ES-I3 (cell line): ENCODE results near the gene UBE2F.
A peak's percentile ranks its signal among the peaks of the same experiment; 100 is the strongest.
"Not testable (repeated sequence)": the region's sequence is repeated elsewhere in the genome, so short reads cannot be mapped to it uniquely, and the experiment has no call there.

Experiments
- H3K36me3 ChIP-seq: 2 replicates; pipeline ENCODE4 v1.6.1; 2013; ENCODE audit warnings: mild to moderate bottlenecking, low read length, control low read depth, moderate library complexity; ENCODE audit not compliant: insufficient read depth
- H3K4me1 ChIP-seq: 2 replicates; pipeline ENCODE4 v1.6.1; 2013; ENCODE audit warnings: mild to moderate bottlenecking, control low read depth, low read length; ENCODE audit not compliant: insufficient read depth
- H3K9ac ChIP-seq: 2 replicates; pipeline ENCODE4 v1.6.1; 2013; ENCODE audit warnings: low read depth, mild to moderate bottlenecking, low read length, moderate library complexity
- H3K9me3 ChIP-seq: 2 replicates; pipeline ENCODE4 v1.6.1; 2013; ENCODE audit warnings: mild to moderate bottlenecking, low read length, moderate library complexity; ENCODE audit not compliant: control insufficient read depth, insufficient read depth

Gene UBE2F

DNA sequence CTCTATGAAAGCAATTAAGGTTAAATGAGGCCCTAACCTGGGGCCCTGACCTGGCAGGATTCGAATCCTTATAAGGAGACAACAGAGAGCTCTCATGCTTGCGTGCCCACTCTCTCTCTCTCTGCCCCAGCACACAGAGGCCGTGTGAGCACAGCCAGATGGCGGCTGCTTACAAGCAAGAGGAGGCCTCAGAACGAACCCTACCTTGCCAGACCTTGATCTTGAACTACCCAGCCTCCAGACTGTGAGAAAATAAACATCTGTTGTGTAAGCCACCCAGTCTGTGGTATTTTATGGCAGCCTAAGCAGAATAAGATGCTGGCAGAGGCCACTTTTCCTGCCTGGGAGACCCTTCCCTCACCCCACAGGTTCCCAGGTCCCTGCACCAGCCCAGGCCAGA is 5.2 kb upstream of the UBE2F start:
- H3K4me1 ChIP-seq = no peaks in the 10 kb centered on the region
- peaks cover 10% of the 10 kb centered on the region; the same call in 1 of the 2 replicates for H3K9me3 ChIP-seq
- H3K36me3 ChIP-seq = no peaks in the 10 kb centered on the region
- H3K9ac ChIP-seq = no peak overlapping the region

DNA sequence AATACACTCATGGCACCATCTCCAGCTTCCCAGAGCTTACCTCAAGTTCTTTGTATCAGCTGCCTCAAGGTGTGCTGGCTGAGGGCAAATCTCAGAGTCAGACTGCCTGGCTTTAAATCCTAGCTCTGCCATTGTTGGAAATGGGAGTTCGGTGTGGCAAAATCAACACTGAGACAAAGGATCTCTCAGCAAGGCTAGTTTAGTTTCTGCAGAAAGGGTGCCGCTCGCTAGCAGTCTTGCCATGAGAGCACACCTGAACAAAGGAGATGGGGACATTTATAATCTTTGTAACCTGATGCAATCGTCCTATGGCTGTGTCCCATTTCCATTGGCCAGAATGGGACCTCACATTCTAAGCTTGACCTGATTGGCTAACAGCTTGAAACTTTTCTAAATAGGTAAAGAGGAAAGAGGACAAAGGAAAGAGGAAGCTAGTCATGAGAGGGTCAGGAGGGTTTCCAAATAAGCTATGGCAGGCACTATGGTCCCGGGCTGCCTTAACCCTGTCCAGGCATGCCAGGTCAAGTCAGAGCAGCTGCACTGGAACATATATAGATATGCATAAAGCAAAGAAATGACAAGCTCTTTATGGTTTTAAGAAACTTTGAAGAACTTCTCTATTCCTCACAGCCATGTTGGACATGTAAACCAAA is 4.3 kb upstream of the UBE2F start:
- Histone ChIP-seq H3K4me1 (no peaks in the 10 kb centered on the region), H3K9ac (no peak overlapping the region), H3K36me3 (no peaks in the 10 kb centered on the region), H3K9me3 (peaks cover 10% of the 10 kb centered on the region; the same call in 1 of the 2 replicates)

DNA sequence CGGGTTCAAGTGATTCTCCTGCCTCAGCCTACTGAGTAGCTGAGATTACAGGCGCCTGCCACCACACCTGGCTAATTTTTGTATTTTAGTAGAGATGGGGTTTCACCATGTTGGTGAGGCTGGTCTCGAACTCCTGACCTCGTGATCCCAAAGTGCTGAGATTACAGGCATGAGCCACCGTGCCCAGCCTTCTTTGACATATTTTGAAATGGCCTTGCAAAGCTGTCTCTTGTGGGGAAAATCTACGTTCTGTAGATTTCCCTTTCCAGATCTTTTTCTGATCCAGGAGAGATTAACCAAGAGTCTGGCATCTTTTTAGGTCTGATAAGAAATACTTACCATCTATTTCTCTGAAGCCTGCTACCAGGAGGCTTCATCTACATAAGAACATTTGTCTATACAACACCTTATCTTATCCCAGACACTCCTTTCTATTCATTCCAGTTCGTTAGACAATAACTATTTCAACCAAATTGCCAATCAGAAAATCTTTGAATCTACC is 3.3 kb upstream of the UBE2F start:
- H3K36me3 ChIP-seq, H3K4me1 ChIP-seq, H3K9ac ChIP-seq: not testable (repeated sequence)
- peaks cover 10% of the 10 kb centered on the region; the same call in 1 of the 2 replicates for H3K9me3 ChIP-seq

DNA sequence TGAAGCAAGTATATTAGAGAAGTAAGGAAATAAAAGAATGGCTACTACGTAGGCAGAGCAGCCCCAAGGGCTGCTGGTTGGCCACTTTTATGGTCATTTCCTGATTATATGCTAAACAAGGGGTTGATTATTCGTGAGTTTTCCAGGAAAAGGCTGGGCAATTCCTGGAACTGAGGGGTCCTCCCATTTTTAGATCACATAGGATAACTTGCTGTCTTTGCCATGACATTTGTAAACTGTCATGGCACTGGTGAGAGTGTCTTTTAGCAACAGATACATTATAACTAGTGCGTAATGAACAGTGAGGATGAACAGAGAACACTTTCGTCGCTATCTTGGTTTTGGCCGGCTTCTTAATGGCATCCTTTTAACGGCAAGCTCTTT is 2.6 kb upstream of the UBE2F start:
- Histone ChIP-seq H3K36me3 (no peaks in the 10 kb centered on the region), H3K9ac (no peak overlapping the region), H3K4me1 (no peaks in the 10 kb centered on the region), H3K9me3 (peaks cover 10% of the 10 kb centered on the region; the same call in 1 of the 2 replicates)

DNA sequence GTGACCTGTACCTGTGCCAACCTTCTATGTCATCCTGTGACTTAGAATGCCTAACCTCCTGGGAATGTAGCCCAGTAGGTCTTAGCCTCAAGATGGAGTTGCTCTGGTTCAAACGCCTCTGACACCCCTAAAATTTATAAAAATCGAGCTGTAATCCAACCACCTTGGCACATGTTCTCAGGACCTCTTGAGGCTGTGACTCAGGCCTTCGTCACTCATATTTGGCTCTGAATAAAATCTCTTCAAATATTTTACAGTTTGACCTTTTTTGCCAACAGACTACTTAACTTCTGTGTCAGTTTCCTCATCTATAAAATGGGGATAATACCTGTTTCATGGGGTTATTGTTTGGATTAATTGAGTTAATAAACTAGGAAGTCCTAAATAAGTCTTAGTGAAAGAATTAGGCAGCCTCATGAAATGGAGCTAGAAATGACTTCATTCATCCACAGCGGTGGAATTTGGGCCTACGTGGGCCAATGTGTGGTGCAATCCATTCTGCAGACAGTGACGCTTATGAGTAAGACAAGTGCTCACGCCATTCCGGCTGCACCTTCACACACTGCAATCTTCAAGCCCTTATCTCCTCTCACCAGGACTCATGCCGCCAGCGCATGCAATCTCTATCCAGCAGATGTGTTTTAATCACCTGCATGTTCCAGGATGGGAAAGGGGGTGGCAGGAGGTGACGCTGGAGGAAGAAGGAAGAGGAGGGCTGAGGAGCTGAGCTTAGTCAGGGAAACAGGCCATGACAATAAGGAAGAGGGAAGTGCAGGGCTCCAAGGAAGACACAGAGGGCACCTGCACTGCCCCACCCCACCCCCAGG is 2.0 kb upstream of the UBE2F start:
- H3K4me1 ChIP-seq = no peaks in the 10 kb centered on the region
- peaks cover 10% of the 10 kb centered on the region; the same call in 1 of the 2 replicates for H3K9me3 ChIP-seq
- H3K9ac ChIP-seq = no peak overlapping the region
- no peaks in the 10 kb centered on the region for H3K36me3 ChIP-seq

DNA sequence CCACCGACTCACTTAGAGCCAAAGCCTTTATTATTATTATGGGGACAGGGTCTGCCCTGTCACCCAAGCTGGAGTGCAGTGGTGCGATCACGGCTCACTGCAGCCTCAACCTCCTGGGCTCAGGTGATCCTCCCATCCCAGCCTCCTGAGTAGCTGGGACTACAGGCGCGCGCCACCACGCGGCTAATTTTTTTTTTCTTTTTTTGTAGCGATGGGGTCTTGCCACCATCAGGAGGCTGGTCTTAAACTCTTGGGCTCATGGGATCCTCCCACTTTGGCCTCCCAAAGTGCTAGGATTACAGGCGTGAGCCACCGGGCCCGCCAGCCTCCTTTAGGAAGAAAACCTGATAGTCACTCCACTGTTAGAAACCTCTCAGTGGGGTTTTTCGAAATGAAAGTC is 970 bp upstream of the UBE2F start:
- H3K4me1 ChIP-seq, H3K36me3 ChIP-seq: not testable (repeated sequence)
- H3K9ac ChIP-seq = peak overlapping the region; percentile 94
- H3K9me3 ChIP-seq = peaks cover 10% of the 10 kb centered on the region; the same call in 1 of the 2 replicates

DNA sequence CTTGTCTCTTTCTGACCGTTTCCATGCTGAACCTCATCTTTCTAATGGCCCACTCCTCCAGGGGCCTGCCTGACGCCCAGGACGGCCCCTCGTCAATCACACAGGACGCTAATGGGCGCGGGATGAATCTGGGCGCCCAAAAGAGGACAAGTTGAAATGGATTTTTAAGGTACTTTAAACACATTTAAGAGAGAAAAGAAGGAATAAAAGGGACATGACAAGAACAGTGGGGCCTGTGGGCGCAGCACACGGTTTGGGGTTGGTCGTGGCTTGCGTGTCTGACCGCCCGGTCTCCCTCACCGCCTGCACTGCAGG is 607 bp upstream of the UBE2F start:
- H3K36me3 ChIP-seq = no peaks in the 10 kb centered on the region
- no peaks in the 10 kb centered on the region for H3K4me1 ChIP-seq
- H3K9ac ChIP-seq = peak overlapping the region; percentile 94
- peaks cover 10% of the 10 kb centered on the region; the same call in 1 of the 2 replicates for H3K9me3 ChIP-seq

DNA sequence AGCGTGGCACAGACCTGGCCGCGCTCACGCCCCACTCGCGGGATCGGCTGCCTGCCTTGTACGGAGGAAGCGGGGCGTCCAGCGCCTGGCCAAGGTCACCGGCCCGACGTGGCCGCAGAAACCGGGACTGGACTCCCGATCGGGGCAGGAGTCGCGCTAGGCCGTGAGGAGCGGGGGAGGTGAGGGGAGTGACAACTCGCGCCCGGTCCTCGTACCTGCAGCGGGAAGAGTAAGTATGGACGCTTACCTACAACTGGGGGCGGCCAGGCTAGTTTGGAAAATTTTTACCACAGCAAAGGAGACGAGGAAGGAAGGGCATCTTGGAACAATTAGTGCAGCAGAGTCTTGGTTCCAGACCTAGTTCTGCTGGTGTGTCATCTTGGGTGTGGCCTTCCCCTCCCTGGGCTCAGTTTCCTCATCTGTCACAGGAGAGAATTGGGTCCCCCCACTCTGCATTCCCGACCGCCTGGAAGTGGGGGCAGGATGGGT is 693 bp downstream of the UBE2F start:
- H3K4me1 ChIP-seq = no peaks in the 10 kb centered on the region
- H3K9me3 ChIP-seq = peaks cover 6% of the 10 kb centered on the region; the same call in 1 of the 2 replicates
- peak overlapping the region; percentile 58 for H3K9ac ChIP-seq
- H3K36me3 ChIP-seq = no peaks in the 10 kb centered on the region

DNA sequence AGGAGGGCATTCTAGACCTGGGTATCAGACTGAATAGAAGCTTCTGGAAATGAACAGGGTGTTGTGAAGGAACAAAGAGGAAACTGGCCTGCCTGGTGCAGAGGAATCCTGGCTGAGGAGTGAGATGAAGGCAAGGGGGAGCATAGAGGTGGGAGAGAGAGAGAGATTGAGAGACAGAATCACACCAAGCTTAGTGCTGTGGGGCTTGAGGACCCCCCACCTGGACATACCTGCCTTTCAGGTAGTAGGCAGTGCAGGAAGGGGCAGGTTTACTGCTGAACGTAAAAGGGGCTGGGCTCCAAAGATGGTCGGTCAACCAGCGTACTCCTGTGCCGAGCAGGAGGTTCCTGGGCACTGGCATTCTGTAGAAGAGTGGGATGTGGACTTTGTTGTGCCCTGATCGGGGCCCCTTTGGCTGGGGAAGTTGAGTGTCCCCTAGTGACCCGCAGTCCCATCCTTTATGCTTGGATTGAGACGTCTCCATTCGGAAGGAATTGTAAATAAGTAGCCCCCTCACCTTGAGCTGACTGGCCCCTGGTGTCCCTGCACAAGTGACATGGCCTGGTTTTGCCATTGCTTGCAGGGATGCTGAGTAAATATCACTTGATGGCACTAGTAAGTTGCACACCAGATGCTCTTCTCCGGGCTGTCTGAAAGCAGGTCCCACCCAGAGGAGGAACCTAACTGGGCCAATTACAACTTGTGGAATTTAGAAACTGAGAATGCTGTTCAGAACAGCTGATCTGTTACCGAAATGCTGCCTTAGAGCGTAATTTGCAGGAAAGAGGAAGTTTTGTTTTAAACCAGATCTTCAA is 1.4 kb downstream of the UBE2F start:
- H3K9me3 ChIP-seq = no peaks in the 10 kb centered on the region; the same call in 1 of the 2 replicates
- H3K36me3 ChIP-seq = no peaks in the 10 kb centered on the region
- H3K9ac ChIP-seq = peak overlapping the region; percentile 58; the same call in 1 of the 2 replicates
- no peaks in the 10 kb centered on the region for H3K4me1 ChIP-seq

DNA sequence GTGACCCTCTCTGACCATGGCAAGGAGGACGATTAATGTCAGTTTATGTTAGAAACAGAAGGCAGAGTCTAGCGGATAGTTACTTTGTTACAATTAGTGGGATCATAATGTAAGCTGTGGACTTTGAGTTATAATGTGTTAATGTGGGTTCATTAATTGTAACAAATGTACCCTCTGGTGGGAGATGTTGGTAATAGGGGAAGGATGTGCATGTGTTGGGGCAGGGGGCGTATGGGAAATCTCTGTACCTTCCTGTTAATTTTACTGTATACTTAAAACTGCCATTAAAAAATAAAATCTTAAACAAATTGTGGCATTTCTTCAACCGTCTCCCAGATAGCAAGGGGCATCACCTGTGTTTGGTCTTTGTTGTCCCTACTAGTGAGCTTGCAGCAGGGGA is 4.8 kb downstream of the UBE2F start:
- no peaks in the 10 kb centered on the region for H3K4me1 ChIP-seq
- H3K9me3 ChIP-seq = no peaks in the 10 kb centered on the region
- H3K36me3 ChIP-seq = no peaks in the 10 kb centered on the region
- no peak overlapping the region for H3K9ac ChIP-seq

DNA sequence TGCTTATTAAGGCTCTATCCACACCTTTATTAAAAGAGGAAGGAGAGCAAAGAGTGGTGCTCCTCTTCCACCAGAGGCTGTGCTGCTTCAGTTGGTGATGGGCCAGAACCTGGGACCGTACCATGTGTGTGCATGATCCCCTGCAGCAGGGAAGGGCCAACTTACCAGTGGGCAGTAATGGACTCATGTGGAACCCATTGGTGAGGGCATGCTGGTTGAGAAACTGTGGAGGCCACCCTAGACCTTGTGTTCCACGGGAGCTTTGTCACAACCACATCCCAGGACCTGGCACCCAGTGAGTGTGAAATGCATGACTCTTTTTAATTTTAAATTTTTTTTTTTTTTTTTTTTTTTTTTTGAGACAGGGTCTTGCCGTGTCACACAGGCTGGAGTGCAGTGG is 5.4 kb downstream of the UBE2F start:
- Histone ChIP-seq H3K9ac (no peak overlapping the region), H3K4me1 (no peaks in the 10 kb centered on the region), H3K9me3 (no peaks in the 10 kb centered on the region), H3K36me3 (no peaks in the 10 kb centered on the region)

DNA sequence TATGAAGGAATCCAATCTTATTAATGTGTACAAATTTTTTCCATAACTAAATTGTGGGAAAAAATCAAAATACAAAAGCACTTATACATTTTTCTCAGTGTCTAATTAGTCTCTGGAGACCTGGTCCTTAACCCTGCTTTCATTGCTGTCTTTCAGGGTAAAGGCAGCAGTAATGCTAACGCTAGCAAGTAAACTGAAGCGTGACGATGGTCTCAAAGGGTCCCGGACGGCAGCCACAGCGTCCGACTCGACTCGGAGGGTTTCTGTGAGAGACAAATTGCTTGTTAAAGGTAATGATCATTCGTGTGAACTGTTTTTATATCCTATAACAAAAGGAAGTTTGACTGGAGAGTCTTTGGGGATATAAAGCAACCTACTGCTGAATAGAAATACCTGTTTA is 6.1 kb downstream of the UBE2F start:
- Histone ChIP-seq H3K9me3 (no peaks in the 10 kb centered on the region), H3K9ac (no peak overlapping the region), H3K4me1 (no peaks in the 10 kb centered on the region), H3K36me3 (no peaks in the 10 kb centered on the region)

DNA sequence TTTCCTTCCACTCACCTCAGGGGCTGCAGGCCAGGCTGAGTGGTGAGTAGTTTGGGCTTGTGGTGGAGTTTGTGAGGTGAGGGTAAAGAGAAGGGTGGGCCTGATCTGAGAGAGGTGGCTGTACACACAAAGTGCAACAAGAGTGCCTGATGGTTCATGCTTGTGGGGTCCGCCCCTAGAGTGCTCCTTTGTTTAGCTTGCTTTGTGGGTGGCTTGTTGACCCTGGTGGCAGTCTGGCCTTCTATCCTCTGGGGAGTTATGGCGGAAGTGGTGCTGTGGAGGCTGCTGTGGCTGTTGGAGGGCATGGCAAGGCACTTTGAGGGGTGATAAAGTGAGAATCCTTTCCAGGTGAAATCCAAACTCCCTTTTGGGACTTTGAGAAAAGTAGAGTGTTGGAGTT is 10.6 kb downstream of the UBE2F start:
- Histone ChIP-seq H3K4me1 (no peaks in the 10 kb centered on the region), H3K9ac (no peak overlapping the region), H3K36me3 (no peaks in the 10 kb centered on the region), H3K9me3 (no peaks in the 10 kb centered on the region)

DNA sequence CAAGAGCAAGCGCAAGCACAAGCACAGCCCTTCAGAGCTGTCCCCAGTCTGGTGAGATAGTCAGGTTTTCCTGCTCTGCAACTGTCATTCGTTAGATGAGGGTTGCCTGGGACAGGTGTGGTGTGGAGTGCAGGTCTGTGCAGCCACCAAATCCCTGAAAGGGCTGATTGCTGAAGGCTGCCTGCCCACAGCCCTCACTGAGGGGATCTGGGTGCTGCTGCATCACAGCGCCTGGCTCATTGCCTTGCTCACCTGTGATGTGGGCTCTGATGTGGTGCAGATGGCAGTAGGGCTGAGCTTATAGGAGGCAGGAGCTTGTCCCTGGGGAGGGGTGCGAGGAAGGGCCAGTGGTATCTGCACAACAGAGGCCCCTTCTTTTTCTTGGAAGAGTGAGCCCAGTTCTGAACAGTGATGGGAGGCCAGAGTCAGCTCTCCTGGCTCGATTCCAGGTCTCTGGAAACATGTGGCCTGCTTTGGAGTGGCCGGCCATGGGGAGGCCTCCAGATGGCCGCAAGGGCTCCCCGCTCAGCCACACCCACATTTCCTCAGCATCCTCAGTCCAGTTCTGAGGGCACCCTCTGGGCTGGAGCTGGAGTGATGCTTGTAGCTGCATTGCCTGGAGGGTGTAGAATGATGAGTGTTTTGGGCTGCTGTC is 11.4 kb downstream of the UBE2F start:
- Histone ChIP-seq H3K36me3 (no peaks in the 10 kb centered on the region), H3K9me3 (no peaks in the 10 kb centered on the region), H3K9ac (no peak overlapping the region), H3K4me1 (0 out of 2 replicates have a peak, but pooled peaks cover under 1% of the 10 kb centered on the region)
